GM18519 (cell line): ENCODE results near the gene KRTAP25-1.

ENCODE experiments used
- ATAC-seq: cut with Tn5 transposase; IDR thresholded peaks from one replicate; pipeline ENCODE4 v1.9.1; 2021; ENCODE audit warnings: mild to moderate bottlenecking, moderate library complexity; ENCODE audit not compliant: unreplicated experiment, low FRiP score

KRTAP25-1 gene

DNA sequence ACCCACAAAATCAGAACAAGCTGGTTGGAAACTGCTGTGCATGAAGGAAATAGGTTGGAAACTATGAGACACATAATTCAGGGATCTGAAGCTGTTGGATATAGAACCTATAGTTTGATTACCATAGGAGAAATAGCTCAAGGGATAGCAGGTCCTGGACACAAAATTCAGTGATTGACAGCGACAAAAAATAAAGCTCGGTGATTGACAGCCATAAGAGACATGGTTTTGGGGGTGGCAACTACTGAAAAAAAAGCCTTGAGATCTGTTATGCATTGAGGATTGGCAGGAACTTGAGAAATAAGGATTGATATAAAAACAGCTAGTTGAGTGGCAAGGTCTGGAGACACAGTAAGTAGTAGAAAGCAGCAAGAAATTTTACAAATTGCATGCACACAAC, at the start of gene KRTAP25-1:
KRTAP25-1 (minus strand) TSS at position 300 of the 400 bp plus-strand sequence; CDS start at position 276, 24 bp downstream.
- ATAC-seq, result no peak

GRCh38 chr21:30338717-30339116, 49.4 kb upstream of the KRTAP25-1 start:
- no peak for ATAC-seq

DNA sequence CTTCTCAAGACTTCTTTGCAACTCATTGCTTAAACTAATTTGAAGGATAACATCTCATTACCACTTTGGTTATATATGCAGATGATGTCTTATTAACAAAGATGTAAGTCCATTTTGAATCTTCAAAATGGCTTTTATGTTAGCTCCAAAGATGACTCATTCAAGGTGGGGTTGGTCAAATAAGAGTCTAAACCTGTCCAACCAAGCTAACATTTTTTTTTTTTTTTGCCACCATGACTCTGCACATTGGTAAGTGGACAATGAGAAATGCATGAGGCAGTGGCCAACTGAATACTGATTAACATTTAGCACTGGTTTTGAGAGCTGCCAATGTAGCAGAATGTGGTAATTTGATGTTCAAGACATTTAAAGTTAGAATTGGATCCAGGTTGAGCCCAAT, 48.5 kb upstream of the KRTAP25-1 start:
- ATAC-seq, result no peak

- no peak for ATAC-seq
Observed at GRCh38 chr21:30337276-30337744, 48.0 kb upstream of the KRTAP25-1 start, which contains the start of gene KRTAP27-1. Gene KRTAP27-1 (minus strand): TSS chr21:30337694. CDS start chr21:30337668, 26 bp downstream.

DNA sequence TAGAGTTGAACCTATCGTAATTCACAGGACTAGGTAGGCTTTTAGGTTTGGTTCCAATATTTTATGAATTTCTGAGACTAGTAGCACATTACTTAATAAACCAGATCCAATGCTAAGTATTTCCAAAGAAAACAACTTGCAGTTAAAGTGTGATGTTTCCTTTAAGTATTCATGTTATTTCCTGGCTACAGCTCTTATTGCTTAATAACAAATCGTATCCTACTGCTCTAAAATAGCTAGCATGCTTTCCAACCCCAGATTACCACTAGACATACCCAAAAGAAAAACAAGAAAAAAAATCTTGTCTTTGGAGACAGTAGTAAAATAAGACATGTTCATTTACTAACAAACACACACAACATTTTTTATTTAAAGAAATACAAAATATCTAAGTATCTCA, 47.3 kb upstream of the KRTAP25-1 start:
- no peak for ATAC-seq

- no peak for ATAC-seq
Observed at GRCh38 chr21:30333736-30334135, 44.4 kb upstream of the KRTAP25-1 start.

DNA sequence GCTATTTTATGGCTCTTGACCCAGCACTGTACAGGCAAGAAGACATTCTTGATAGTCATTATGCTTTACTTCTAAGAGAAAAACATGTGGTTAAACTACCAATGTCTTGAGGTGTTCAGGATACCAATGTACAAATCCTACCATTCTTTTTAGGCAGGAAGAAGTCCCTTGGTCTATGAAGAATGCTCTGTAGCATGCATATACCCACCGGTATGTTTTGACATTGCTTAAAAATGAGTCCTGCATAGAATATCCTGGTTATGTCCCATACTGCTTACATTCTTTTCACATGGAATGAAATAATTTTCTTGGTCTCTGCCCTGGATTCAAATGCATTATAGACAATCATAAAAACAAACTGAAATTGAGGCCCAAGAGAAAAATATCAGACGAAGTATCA, 43.4 kb upstream of the KRTAP25-1 start:
- ATAC-seq, result no peak

DNA sequence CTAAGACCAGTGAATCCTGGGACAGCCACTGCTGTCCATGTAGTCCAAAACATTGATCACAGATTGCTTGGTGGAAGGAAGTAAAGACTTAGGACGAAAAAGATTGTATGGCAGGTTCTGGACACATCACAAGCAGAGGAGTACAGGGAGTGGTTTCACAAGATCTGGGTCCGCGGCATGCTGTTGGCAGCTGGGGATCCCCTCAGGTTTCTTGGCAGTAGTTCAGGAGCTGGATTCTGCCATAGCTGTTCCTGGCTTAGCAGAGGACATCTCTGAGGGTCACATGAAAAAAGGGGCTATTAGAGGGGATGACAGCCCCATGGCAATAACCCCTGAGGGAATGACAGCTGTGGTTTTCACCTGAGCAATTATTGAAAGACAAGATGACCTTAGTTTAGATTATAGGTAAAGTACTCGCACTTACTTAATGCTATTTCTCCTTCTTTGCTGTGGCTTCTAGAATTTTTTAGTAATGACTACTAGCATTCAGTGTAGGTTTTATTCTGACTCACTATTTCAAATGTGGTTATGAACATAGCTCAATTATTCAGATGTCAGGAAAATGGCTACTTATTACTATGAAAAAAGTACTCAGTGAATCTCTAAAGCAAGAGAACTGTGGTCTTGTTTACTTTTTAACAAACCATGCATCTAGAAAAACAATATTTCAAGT, 40.0 kb upstream of the KRTAP25-1 start:
- ATAC-seq, result no peak

DNA sequence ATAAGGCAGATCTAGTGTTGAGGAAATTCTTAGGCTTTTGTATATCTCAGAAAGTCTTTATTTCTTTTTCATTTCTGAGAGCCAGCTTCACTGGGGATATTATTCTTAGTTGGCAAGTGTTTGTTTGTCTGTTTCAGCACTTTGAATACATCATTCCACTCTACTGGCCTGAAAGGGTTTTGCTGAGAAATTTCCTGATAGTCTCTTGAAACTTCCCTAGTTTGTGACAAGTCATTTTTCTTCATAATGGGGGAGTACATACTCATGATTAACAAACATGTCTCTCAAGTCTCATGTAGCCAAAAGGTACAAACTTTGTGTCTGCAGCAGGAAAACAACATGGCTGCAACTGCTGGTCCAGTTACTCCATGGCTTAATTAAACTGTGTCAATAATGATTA, 37.1 kb upstream of the KRTAP25-1 start:
- no peak for ATAC-seq

- no peak for ATAC-seq
Observed at GRCh38 chr21:30320215-30320614, 30.9 kb upstream of the KRTAP25-1 start, which contains the start of gene KRTAP26-1. Gene KRTAP26-1 (minus strand): TSS chr21:30320315. CDS start chr21:30320035, 280 bp downstream.

- ATAC-seq, result no peak
Observed at GRCh38 chr21:30315701-30316100, 26.4 kb upstream of the KRTAP25-1 start.

DNA sequence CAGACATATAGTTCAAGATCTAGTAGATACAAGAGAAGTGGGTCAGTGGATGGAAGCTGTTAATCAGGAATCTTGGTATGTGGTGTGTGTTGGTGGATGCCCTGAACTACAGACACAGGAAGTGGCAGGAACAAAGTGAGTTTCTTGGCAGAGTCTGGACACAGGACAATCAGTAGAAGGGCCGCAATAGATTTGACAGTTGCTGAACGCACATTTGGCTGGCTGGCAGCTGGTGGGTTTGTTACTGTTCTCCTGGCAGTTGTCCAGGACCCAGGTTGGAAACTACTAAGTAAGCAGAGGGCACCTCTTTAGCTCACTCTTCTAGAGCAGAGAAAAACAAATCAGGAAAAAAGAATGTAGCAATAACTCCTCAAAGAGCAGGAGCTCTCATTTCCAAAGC, 17.6 kb upstream of the KRTAP25-1 start:
- no peak for ATAC-seq

DNA sequence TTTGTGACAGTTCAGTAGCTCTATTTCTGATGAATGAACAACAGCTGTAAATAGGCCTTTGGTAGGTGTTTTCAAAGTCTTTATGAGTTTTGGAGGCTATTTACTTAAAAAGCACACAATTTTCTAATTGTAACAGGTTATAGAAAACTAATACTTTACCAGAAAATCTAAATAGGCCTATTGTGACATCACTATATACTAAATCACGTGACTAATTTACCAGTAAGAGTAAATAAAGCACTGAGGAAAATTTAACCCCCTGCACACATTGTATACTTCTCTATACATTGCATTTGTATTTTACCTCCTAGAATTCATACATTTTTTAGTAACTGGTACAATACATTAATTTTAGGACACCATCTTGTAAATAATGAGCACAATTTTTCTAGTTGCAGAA, 15.8 kb upstream of the KRTAP25-1 start:
- ATAC-seq, result no peak

GRCh38 chr21:30282850-30283249, 6.5 kb downstream of the KRTAP25-1 start, which contains the start of gene KRTAP24-1:
Gene KRTAP24-1 (minus strand): TSS chr21:30282950. CDS start chr21:30282932, 18 bp downstream.
- no peak for ATAC-seq

GRCh38 chr21:30271611-30272010, 17.7 kb downstream of the KRTAP25-1 start:
- no peak for ATAC-seq

DNA sequence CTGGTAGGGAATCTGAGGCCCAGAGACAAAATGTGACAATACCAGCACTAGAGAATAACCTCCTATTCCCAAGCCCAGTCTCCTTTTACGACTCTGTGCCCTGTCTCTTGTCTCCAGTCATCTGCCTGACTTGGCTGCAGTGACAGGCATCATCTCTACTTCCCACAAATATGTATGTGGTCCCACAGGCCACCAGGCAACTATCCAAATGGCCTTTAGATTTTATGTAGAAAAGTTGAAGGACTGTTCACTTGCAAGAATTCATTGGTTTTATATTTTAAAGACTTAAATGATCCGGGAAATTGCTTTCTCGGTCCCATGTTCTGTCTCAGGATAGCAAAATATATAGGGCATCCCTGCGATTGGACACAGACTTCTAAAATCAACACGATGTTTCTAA, 18.2 kb downstream of the KRTAP25-1 start:
- ATAC-seq, result no peak

- no peak for ATAC-seq
Observed at GRCh38 chr21:30269803-30270530, 19.3 kb downstream of the KRTAP25-1 start.

DNA sequence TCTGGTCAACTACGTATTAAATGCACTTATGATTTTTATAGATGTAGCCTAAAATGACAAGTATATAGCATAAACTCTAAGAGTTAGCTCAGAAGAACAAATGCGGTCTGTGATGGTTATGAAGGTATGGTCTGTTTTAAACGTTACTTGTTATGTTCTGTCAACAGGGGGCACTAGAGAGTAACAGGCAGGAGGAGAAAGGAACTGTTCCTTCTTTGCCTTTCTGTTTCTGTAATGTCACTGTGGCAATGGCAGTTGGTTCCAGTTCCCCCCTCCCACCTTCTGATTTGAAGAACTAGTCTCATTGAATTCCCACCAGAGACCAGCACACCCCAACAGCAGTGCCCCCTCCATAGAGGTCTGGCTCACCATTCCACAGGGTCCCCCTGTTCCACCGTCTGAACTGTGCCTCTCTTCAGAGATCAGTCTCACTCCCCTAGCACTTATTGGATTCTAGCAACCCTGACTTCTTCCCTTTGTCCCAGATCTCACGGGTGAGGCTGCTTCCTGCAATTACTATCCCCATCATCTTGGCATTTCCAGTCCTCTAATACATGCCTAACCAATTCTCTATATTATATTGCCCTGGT, 20.6 kb downstream of the KRTAP25-1 start:
- no peak for ATAC-seq

DNA sequence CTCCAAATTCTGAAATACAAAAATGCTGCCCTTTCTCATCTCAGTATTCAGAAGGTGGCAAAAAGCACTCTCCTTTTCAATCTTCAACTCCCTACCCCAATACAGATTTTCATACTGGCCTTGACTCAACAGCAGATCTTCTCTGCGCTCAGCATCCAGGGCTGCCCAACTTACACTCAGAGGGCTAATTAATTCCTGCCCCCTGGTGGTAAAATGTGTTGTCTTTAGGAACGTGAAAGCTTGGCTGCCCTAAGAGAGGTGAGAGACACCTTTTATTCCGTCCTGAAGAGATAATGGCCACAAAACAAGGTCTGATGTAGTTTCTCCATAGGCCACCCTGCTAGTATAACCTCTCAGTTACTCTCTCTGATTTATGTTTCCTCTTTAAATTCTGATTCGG, 31.5 kb downstream of the KRTAP25-1 start:
- ATAC-seq, result no peak

GRCh38 chr21:30256100-30256499, 33.2 kb downstream of the KRTAP25-1 start:
- no peak for ATAC-seq

DNA sequence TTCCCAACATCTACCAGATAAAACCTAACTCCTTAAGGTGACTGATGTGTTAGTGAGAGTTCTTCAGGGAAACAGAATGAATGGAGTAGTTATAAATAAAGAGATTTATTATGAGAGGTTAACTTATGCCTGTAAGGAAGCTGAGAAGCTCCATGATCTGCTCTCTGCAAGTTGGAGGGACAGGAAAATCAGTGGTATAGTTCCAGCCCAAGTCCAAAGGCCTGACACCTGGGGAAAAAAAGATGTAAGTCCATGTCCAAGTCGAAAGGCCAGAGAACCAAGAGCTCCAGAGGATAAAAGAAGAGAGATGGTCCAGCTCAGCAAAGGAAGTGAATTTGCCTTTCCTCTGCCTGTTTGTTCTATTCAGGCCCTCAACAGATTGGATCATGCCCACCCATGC, 33.6 kb downstream of the KRTAP25-1 start:
- no peak for ATAC-seq
